Measurements from ENCODE around the gene CCDC182. TPM values are rescaled to one million over a fixed set of nuclear protein-coding genes. Genes with fewer than 3 reads are reported as not detected.

CCDC182 gene
- total RNA-seq, 4 donors from 2014 or later: not detected

GRCh38 chr17:57752031-57752905 lies 7.2 kb upstream of the CCDC182 start:
- no peaks in the 10 kb centered on the region for H3K36me3 ChIP-seq
- 81 to 83% methylated on average over 2 to 8 of the region's 8 CpGs for WGBS, 2 donors (ENCODE audit: low coverage in 1 of 2)
- H3K9me3 ChIP-seq: no peaks in the 10 kb centered on the region
- DNase-seq: no peak
- intact Hi-C loops (cut with DNase I; ENCODE audit: low total_unique reads): no loop called here
- in situ Hi-C loops (cut with MboI; ENCODE audit: low pct_ligation_motif_present in 1 of 4, low pct_unique_long_range_greater_than_20kb in 1 of 4, low sequenced_read_pairs in 3 of 4): no loop called here
- no peak for TF ChIP-seq EP300 (IDR thresholded peaks at IDR 0.05; ENCODE audit: low read depth)
- TF ChIP-seq POLR2A (IDR thresholded peaks at IDR 0.05): no peak
- TF ChIP-seq POLR2AphosphoS5 (IDR thresholded peaks at IDR 0.05): no peak
- no peak for TF ChIP-seq CTCF (IDR thresholded peaks at IDR 0.05)
- no peak overlapping the region for H3K4me3 ChIP-seq
- no peaks in the 10 kb centered on the region for H3K27me3 ChIP-seq
- H3K4me1 ChIP-seq: no peaks in the 10 kb centered on the region
- H3K27ac ChIP-seq: no peak overlapping the region

DNA sequence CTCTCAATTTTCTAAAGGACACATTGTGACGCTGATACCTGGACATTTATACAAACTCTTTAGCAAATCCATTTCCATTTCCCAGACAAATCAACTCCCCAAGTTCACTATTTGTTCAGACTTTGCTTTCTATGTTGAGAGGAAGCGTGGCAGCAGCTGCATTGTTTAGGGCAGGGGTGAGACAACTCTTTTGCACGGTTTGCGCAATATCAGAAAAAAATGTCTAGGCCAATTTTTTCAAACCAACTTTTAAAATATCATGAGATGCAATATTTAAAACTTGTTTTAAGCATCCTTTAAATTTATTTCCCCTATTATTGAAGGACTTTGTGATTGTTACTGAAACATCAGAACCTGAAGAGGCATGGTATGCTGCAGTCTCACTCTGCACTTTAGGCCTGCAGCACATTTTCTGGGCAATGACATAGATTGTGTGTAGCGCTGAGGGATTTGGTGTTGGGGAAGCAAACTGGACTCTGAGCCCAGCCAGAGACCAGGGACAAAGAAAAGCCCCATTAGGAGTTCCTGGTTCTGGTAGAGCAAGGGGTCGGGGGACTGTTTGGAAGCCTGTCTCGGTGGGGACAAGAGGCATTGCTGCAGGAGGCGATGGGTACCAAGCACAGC lies 6.4 kb upstream of the CCDC182 start:
- Histone ChIP-seq H3K9me3 (no peaks in the 10 kb centered on the region), H3K4me3 (no peak overlapping the region), H3K4me1 (no peaks in the 10 kb centered on the region), H3K27ac (no peak overlapping the region), H3K27me3 (no peaks in the 10 kb centered on the region), H3K36me3 (no peaks in the 10 kb centered on the region)
- in situ Hi-C loops (cut with MboI; ENCODE audit: low pct_ligation_motif_present in 1 of 4, low pct_unique_long_range_greater_than_20kb in 1 of 4, low sequenced_read_pairs in 3 of 4): no loop called here
- intact Hi-C loops (cut with DNase I; ENCODE audit: low total_unique reads): no loop called here
- WGBS, 2 donors (ENCODE audit: low coverage in 1 of 2): 87 to 88% methylated on average over 4 to 8 of the region's 8 CpGs
- TF ChIP-seq POLR2A (IDR thresholded peaks at IDR 0.05) (no peak), CTCF (IDR thresholded peaks at IDR 0.05) (no peak), POLR2AphosphoS5 (IDR thresholded peaks at IDR 0.05) (no peak), EP300 (IDR thresholded peaks at IDR 0.05; ENCODE audit: low read depth) (no peak)
- no peak for DNase-seq

- Histone ChIP-seq H3K27ac (no peak overlapping the region), H3K9me3 (no peaks in the 10 kb centered on the region), H3K4me1 (no peaks in the 10 kb centered on the region), H3K36me3 (no peaks in the 10 kb centered on the region), H3K4me3 (no peak overlapping the region), H3K27me3 (no peaks in the 10 kb centered on the region)
- intact Hi-C loops (cut with DNase I; ENCODE audit: low total_unique reads): no loop called here
- 73% methylated on average over 8 of the region's 8 CpGs; no CpG with 5 or more reads in 1 of the 2 donors for WGBS, 2 donors (ENCODE audit: low coverage in 1 of 2)
- no peak for DNase-seq
- TF ChIP-seq EP300 (IDR thresholded peaks at IDR 0.05; ENCODE audit: low read depth) (no peak), CTCF (IDR thresholded peaks at IDR 0.05) (no peak), POLR2AphosphoS5 (IDR thresholded peaks at IDR 0.05) (no peak), POLR2A (IDR thresholded peaks at IDR 0.05) (no peak)
- in situ Hi-C loops (cut with MboI; ENCODE audit: low pct_ligation_motif_present in 1 of 4, low pct_unique_long_range_greater_than_20kb in 1 of 4, low sequenced_read_pairs in 3 of 4): no loop called here
These were observed 5.8 kb upstream of the CCDC182 start for GRCh38 chr17:57750895-57751294.

DNA sequence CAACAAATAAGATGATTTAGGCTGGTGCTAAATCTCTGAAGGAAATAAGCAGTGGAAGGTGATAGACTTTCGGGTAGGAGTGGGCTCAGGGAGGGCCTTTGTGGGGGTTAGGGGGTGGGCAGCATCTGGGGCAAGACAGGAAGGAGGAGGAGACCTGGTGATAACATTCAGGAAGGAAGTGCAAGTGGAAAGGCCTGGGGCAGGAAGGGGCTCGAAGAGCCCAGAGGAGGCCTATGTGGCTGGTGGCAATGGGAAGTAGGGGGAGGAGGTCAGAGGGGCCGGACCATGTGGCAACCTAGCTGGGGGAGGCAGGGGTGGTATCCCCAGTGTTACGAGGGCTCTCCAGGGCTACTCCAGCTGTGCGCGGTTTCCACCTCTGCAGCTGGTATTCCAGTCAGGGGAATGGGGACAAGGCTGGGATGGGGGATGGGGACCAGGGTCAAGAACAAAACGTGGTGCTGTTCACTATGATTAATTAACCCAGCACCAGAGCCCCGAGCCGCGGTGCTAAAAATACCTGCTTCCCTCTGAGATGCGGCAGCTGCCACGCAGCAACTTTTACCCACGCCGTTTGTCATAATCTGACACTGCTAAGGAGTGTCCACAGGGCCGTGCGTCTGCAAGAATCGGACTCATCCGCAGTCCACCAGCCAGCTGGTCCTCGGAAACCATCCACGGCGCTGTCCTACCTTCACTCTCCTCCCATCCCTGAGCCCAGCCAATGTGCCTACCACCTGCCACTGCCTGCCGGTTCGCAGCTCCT lies 5.2 kb upstream of the CCDC182 start:
- TF ChIP-seq CTCF (IDR thresholded peaks at IDR 0.05) (no peak), POLR2A (IDR thresholded peaks at IDR 0.05) (no peak), POLR2AphosphoS5 (IDR thresholded peaks at IDR 0.05) (no peak), EP300 (IDR thresholded peaks at IDR 0.05; ENCODE audit: low read depth) (no peak)
- 74 to 75% methylated on average over 5 to 23 of the region's 23 CpGs for WGBS, 2 donors (ENCODE audit: low coverage in 1 of 2)

More for the DNA sequence above, 5.2 kb upstream of the CCDC182 start:
- H3K36me3 ChIP-seq: no peaks in the 10 kb centered on the region
- in situ Hi-C loops (cut with MboI; ENCODE audit: low pct_ligation_motif_present in 1 of 4, low pct_unique_long_range_greater_than_20kb in 1 of 4, low sequenced_read_pairs in 3 of 4): no loop called here
- intact Hi-C loops (cut with DNase I; ENCODE audit: low total_unique reads): no loop called here
- no peak overlapping the region for H3K4me3 ChIP-seq
- no peak for DNase-seq
- no peaks in the 10 kb centered on the region for H3K9me3 ChIP-seq
- no peaks in the 10 kb centered on the region for H3K4me1 ChIP-seq
- H3K27me3 ChIP-seq: no peaks in the 10 kb centered on the region
- H3K27ac ChIP-seq: no peak overlapping the region

Measured in transverse colon (tissue), 4 donors.